ENCODE results near the gene KCNIP4. TPM values are rescaled to one million over a fixed set of nuclear protein-coding genes. Genes with fewer than 3 reads are reported as not detected.

KCNIP4 gene
- total and polyA plus RNA-seq, 11 donors = 0.19 TPM; not detected in 10

DNA sequence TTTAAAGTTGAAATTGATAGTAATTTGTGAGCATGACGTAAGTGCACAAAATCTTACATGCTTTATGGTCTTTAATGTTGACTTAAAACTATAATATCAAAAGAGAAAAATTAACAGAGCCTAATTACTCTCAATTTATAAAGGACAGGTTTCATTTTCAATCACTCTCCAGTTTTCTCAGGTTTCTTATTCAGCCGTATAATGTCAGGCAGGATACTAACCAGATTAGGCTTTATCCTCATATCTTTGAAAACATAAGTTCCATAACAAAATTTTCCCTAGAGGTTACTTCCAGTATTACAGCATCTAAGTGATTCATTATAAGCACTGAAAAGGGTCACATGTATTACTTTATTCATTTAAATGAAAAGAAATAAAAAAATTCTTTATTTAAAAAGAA is 756.2 kb downstream of the KCNIP4 start:
- ATAC-seq = no peak
- Histone ChIP-seq H3K27me3 (peaks cover 0 to 6% (median 0%) of the 10 kb centered on the region in 9 donors), H3K27ac (no peak overlapping the region), H3K4me3 (no peak overlapping the region), H3K9me3 (no peaks in the 10 kb centered on the region), H3K4me1 (no peaks in the 10 kb centered on the region), H3K36me3 (no peaks in the 10 kb centered on the region)
- TF ChIP-seq, protein P1, sequence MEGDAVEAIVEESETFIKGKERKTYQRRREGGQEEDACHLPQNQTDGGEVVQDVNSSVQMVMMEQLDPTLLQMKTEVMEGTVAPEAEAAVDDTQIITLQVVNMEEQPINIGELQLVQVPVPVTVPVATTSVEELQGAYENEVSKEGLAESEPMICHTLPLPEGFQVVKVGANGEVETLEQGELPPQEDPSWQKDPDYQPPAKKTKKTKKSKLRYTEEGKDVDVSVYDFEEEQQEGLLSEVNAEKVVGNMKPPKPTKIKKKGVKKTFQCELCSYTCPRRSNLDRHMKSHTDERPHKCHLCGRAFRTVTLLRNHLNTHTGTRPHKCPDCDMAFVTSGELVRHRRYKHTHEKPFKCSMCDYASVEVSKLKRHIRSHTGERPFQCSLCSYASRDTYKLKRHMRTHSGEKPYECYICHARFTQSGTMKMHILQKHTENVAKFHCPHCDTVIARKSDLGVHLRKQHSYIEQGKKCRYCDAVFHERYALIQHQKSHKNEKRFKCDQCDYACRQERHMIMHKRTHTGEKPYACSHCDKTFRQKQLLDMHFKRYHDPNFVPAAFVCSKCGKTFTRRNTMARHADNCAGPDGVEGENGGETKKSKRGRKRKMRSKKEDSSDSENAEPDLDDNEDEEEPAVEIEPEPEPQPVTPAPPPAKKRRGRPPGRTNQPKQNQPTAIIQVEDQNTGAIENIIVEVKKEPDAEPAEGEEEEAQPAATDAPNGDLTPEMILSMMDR (IDR thresholded peaks at IDR 0.05) = peak in 2 of 12 donors; percentile 25 to 28
- no peak for TF ChIP-seq POLR2A (IDR thresholded peaks at IDR 0.05)
- WGBS, 4 donors = 68 to 84% (median 77%) methylated on average over 2 of the region's 2 CpGs
- no peak for DNase-seq
- intact Hi-C loops (cut with DNase I) = no loop called here

- Histone ChIP-seq H3K36me3 (no peaks in the 10 kb centered on the region), H3K9me3 (no peaks in the 10 kb centered on the region), H3K27me3 (peaks cover 0 to 6% (median 0%) of the 10 kb centered on the region in 9 donors), H3K4me1 (no peaks in the 10 kb centered on the region), H3K4me3 (no peak overlapping the region), H3K27ac (no peak overlapping the region)
- DNase-seq = no peak
- ATAC-seq = no peak
- WGBS, 4 donors = 72 to 81% (median 76%) methylated on average over 6 of the region's 6 CpGs
- intact Hi-C loops (cut with DNase I) = no loop called here
- TF ChIP-seq POLR2A (IDR thresholded peaks at IDR 0.05) = no peak
Observed at GRCh38 chr4:21191317-21191716, 757.3 kb downstream of the KCNIP4 start.

DNA sequence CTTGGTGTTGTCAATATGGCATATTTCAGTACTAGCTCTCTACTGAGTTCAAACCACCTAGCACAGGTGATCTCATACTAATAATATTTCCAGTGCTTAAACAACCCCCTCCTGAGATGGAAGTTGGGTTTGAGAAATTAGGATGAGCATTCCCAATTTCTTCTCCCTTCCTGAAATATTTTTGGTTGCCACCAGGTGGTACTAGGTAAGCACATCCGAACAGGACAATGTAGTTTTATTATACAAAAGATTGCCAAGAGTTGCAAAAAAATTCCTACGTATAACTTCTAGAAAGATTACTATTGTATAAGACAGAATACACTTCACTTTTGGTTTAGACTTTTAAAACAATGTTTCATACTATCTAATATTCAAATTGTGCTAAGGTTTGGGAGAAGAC is 763.8 kb downstream of the KCNIP4 start:
- DNase-seq (no peak), ATAC-seq (no peak)
- no peaks in the 10 kb centered on the region for H3K9me3 ChIP-seq
- H3K36me3 ChIP-seq = no peaks in the 10 kb centered on the region
- no peak overlapping the region for H3K4me3 ChIP-seq
- no peaks in the 10 kb centered on the region for H3K4me1 ChIP-seq
- WGBS, 4 donors = 67 to 80% (median 75%) methylated on average over 2 of the region's 2 CpGs
- TF ChIP-seq, protein P1 (IDR thresholded peaks at IDR 0.05) = no peak
- no peak for TF ChIP-seq POLR2A (IDR thresholded peaks at IDR 0.05)
- peaks cover 0 to 6% (median 0%) of the 10 kb centered on the region in 9 donors for H3K27me3 ChIP-seq
- no peak overlapping the region for H3K27ac ChIP-seq
- intact Hi-C loops (cut with DNase I) = no loop called here

- no peak for ATAC-seq
- intact Hi-C loops (cut with DNase I) = no loop called here
Observed at GRCh38 chr4:21181716-21182115, 766.9 kb downstream of the KCNIP4 start.

DNA sequence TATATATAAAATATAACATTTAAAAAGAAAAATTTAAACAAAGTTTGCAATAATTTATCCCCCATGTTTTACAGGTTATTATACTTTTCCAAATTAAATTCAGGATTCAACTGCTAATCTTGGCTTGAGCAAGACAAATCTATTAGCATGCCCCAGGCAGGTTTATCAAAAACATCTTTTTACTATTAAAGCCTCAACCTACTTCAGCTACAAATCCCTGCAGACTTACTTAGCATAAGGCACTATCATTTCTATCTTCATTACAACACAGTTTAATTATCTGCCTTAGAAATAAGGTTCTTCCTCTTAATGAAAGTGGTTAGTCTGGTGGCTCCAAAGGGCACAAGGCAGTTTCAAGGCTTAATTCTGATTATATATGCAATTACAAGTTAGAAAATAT is 770.7 kb downstream of the KCNIP4 start:
- no peak for TF ChIP-seq POLR2A (IDR thresholded peaks at IDR 0.05)
- TF ChIP-seq, protein P1 (IDR thresholded peaks at IDR 0.05) = no peak
- Histone ChIP-seq H3K4me3 (no peak overlapping the region), H3K9me3 (peaks cover 0 to 5% (median 0%) of the 10 kb centered on the region in 12 donors), H3K27me3 (no peaks in the 10 kb centered on the region), H3K27ac (no peak overlapping the region), H3K4me1 (no peaks in the 10 kb centered on the region), H3K36me3 (no peaks in the 10 kb centered on the region)
- intact Hi-C loops (cut with DNase I) = no loop called here
- DNase-seq (no peak), ATAC-seq (no peak)

More at GRCh38 chr4:21181716-21182115, 766.9 kb downstream of the KCNIP4 start:
- Histone ChIP-seq H3K4me1 (no peaks in the 10 kb centered on the region), H3K4me3 (no peak overlapping the region), H3K36me3 (no peaks in the 10 kb centered on the region), H3K27me3 (no peaks in the 10 kb centered on the region), H3K27ac (no peak overlapping the region), H3K9me3 (peaks cover 0 to 5% (median 0%) of the 10 kb centered on the region in 12 donors)
- TF ChIP-seq, protein P1 (IDR thresholded peaks at IDR 0.05) = no peak
- no peak for TF ChIP-seq POLR2A (IDR thresholded peaks at IDR 0.05)
- no peak for DNase-seq

Measured in heart left ventricle (tissue), 16 donors.